Iris pigment epithelial cell (primary cell): ENCODE data around the gene LUC7L2.
"Not testable (repeated sequence)": the region's sequence is repeated elsewhere in the genome, so short reads cannot be mapped to it uniquely, and the experiment has no call there.

Experiments used
- DNase-seq: peaks from one replicate; pipeline ENCODE4 v3.0.0-alpha.2; 2011; ENCODE audit warnings: low read depth

LUC7L2 gene

GRCh38 chr7:139359366-139360209, at the start of gene LUC7L2:
TSS of gene LUC7L2 (plus strand) at chr7:139359894. CDS start at chr7:139360262, 368 bp downstream.
- DNase-seq = peak; percentile 98

GRCh38 chr7:139317939-139318505, 41.7 kb upstream of the LUC7L2 start:
- DNase-seq = no peak

GRCh38 chr7:139321071-139321745, 38.5 kb upstream of the LUC7L2 start:
- DNase-seq = peak; percentile 45

GRCh38 chr7:139324709-139325108, 35.0 kb upstream of the LUC7L2 start:
- not testable (repeated sequence) for DNase-seq

- peak; percentile 85 for DNase-seq
Measured at GRCh38 chr7:139328375-139328774, 31.3 kb upstream of the LUC7L2 start.

GRCh38 chr7:139329119-139329518, 30.6 kb upstream of the LUC7L2 start:
- DNase-seq = no peak

- DNase-seq = no peak
Measured at GRCh38 chr7:139330333-139331030, 29.2 kb upstream of the LUC7L2 start.

- DNase-seq = no peak
Measured at GRCh38 chr7:139332697-139333359, 26.9 kb upstream of the LUC7L2 start.

- DNase-seq = not testable (repeated sequence)
Measured at GRCh38 chr7:139333443-139333842, 26.3 kb upstream of the LUC7L2 start.

- no peak for DNase-seq
Measured at GRCh38 chr7:139334399-139335150, 25.1 kb upstream of the LUC7L2 start.

GRCh38 chr7:139339025-139339424, 20.7 kb upstream of the LUC7L2 start:
- DNase-seq = no peak

- no peak for DNase-seq
Measured at GRCh38 chr7:139339698-139340036, 20.0 kb upstream of the LUC7L2 start.

- peak; percentile 98 for DNase-seq
Measured at GRCh38 chr7:139340037-139340807, 19.5 kb upstream of the LUC7L2 start.

- no peak for DNase-seq
Measured at GRCh38 chr7:139340808-139341057, 19.0 kb upstream of the LUC7L2 start.

- DNase-seq = peak; percentile 92
Measured at GRCh38 chr7:139341058-139341775, 18.5 kb upstream of the LUC7L2 start, which contains the start of gene FMC1. TSS of gene FMC1 (plus strand) at chr7:139341337. CDS start at chr7:139341385, 48 bp downstream.

GRCh38 chr7:139341776-139342226, 17.9 kb upstream of the LUC7L2 start:
- no peak for DNase-seq

- no peak for DNase-seq
Measured at GRCh38 chr7:139345042-139345441, 14.7 kb upstream of the LUC7L2 start.

- DNase-seq = no peak
Measured at GRCh38 chr7:139351027-139351426, 8.7 kb upstream of the LUC7L2 start.

- DNase-seq = no peak
Measured at GRCh38 chr7:139354729-139355128, 5.0 kb upstream of the LUC7L2 start.

- peak; percentile 50 for DNase-seq
Measured at GRCh38 chr7:139355320-139355719, 4.4 kb upstream of the LUC7L2 start.
